ENCODE results near the gene AGR2.

- TF ChIP-seq CTCF (IDR thresholded peaks at IDR 0.05 in 8 of 11, conservative IDR thresholded peaks at IDR 0.05 in 3 of 11): no peak
- no peak for TF ChIP-seq POLR2AphosphoS5 (IDR thresholded peaks at IDR 0.05)
- no peak for TF ChIP-seq POLR2A (IDR thresholded peaks at IDR 0.05)
Measured at GRCh38 chr7:16810112-16810511, 5.3 kb upstream of the AGR2 start.

Measured in spleen (tissue), 7 donors.